ENCODE data around the gene PPP2R1B. TPM values are rescaled to one million over a fixed set of nuclear protein-coding genes. Genes with fewer than 3 reads are reported as not detected.
"Not testable (repeated sequence)": the region's sequence is repeated elsewhere in the genome, so short reads cannot be mapped to it uniquely, and the experiment has no call there.

PPP2R1B gene
- polyA plus RNA-seq, 1 donor (not counting 4 experiments of a cell fraction or from before 2014, with no cell fraction given), result 33.6 TPM

DNA sequence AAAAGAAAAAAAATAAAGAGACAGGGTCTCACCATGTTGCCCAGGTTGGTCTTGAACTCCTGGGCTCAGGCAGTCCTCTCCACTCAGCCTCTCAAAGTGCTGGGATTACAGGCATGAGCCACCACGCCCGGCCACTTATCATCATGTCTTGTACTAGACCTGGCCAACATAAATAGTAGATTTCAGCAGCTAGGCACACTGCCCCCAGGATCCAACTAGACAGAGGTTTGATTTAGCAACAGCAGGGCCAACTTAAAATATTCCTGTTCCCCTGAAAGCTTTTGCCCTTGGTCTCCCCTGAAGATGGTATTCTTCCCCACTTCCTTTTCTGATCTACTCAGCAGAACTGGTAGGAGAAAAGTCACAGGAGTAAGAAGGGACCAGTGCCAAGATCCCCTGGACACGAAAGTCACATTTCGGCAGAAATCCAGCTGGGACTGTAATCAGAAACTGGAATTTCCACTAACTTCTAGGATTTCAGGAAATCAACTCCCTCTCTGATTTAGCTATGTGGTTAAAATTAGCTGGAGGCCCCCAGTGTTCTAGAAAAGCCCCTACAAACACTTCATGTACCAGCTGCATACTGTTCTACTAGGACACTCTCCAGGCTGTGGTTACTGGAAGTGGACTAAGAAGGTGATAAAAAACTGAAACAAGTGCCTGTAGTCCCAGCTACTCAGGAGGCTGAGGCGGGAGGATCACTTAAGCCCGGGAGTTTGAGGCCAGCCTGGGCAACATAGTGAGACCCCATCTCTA, 8.9 kb upstream of the PPP2R1B start:
- dilution Hi-C loops (cut with MboI; ENCODE audit: extremely low pct_ligation_motif_present, low sequenced_read_pairs), result no loop called here
- Histone ChIP-seq H3K27ac (ENCODE audit: control insufficient read depth, insufficient read depth, low read length) (no peak overlapping the region), H2AFZ (ENCODE audit: control insufficient read depth, low read length) (no peak overlapping the region), H3K36me3 (ENCODE audit: control insufficient read depth in 2 of 2, extremely low read depth in 1 of 2, insufficient read depth in 2 of 2, low read length in 2 of 2) (no peaks in the 10 kb centered on the region), H3K79me2 (ENCODE audit: control insufficient read depth, insufficient read depth, low read length) (no peaks in the 10 kb centered on the region), H3K4me3 (ENCODE audit: control insufficient read depth in 2 of 3, extremely low read depth in 1 of 3, insufficient read depth in 2 of 3, low read depth in 1 of 3, low read length in 3 of 3) (no peak overlapping the region), H3K9ac (ENCODE audit: control insufficient read depth, extremely low read depth, insufficient read depth, low read length) (no peak overlapping the region), H3K9me3 (ENCODE audit: control insufficient read depth, low read depth, low read length) (no peaks in the 10 kb centered on the region), H4K20me1 (ENCODE audit: control insufficient read depth, extremely low read depth, insufficient read depth, low read length) (no peaks in the 10 kb centered on the region), H3K27me3 (ENCODE audit: control insufficient read depth, extremely low read depth, insufficient read depth, low read length) (no peaks in the 10 kb centered on the region), H3K4me2 (ENCODE audit: control insufficient read depth, extremely low read depth, insufficient read depth, low read depth, low read length) (no peak overlapping the region), H3K9me1 (ENCODE audit: control insufficient read depth, extremely low read depth, insufficient read depth, low read length) (no peaks in the 10 kb centered on the region), H3K4me1 (ENCODE audit: control insufficient read depth, extremely low read depth, insufficient read depth, low read length) (peaks cover 3% of the 10 kb centered on the region)
- TF ChIP-seq EZH2 (IDR thresholded peaks at IDR 0.05; ENCODE audit: low read length), result no peak
- TF ChIP-seq, protein P1, sequence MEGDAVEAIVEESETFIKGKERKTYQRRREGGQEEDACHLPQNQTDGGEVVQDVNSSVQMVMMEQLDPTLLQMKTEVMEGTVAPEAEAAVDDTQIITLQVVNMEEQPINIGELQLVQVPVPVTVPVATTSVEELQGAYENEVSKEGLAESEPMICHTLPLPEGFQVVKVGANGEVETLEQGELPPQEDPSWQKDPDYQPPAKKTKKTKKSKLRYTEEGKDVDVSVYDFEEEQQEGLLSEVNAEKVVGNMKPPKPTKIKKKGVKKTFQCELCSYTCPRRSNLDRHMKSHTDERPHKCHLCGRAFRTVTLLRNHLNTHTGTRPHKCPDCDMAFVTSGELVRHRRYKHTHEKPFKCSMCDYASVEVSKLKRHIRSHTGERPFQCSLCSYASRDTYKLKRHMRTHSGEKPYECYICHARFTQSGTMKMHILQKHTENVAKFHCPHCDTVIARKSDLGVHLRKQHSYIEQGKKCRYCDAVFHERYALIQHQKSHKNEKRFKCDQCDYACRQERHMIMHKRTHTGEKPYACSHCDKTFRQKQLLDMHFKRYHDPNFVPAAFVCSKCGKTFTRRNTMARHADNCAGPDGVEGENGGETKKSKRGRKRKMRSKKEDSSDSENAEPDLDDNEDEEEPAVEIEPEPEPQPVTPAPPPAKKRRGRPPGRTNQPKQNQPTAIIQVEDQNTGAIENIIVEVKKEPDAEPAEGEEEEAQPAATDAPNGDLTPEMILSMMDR (optimal IDR thresholded peaks at IDR 0.05 in 1 of 3, IDR thresholded peaks at IDR 0.05 in 1 of 3, conservative IDR thresholded peaks at IDR 0.05 in 1 of 3; ENCODE audit: extremely low read depth in 1 of 3, insufficient read depth in 2 of 3, low read length in 3 of 3), result no peak
- FAIRE-seq (no peak), DNase-seq (ENCODE audit: low read depth, low spot score) (no peak)

DNA sequence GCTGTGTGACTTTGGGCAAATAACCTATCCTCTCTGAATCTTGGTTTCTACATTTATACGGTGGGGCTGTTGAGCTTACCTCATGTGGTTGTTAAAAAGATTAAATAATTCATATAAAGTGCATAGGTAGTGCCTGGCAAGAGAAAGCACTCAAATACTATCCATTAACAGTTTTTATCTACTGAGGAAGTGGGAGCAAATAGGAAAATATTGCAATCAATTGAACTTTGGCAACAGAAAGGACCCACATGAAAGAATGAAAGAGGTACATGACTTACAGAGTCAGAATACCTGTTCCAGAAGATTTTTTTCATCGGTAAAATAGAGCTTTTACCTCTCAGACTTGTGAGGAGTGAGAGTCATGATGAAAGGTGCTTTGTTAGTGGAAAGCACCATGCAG, 6.3 kb upstream of the PPP2R1B start:
- Histone ChIP-seq H3K9me3 (ENCODE audit: control insufficient read depth, low read depth, low read length) (no peaks in the 10 kb centered on the region), H3K9ac (ENCODE audit: control insufficient read depth, extremely low read depth, insufficient read depth, low read length) (no peak overlapping the region), H3K4me2 (ENCODE audit: control insufficient read depth, extremely low read depth, insufficient read depth, low read depth, low read length) (no peak overlapping the region), H4K20me1 (ENCODE audit: control insufficient read depth, extremely low read depth, insufficient read depth, low read length) (no peaks in the 10 kb centered on the region), H3K27ac (ENCODE audit: control insufficient read depth, insufficient read depth, low read length) (no peak overlapping the region), H3K4me1 (ENCODE audit: control insufficient read depth, extremely low read depth, insufficient read depth, low read length) (peaks cover 3% of the 10 kb centered on the region), H2AFZ (ENCODE audit: control insufficient read depth, low read length) (no peak overlapping the region), H3K79me2 (ENCODE audit: control insufficient read depth, insufficient read depth, low read length) (no peaks in the 10 kb centered on the region), H3K4me3 (ENCODE audit: control insufficient read depth in 2 of 3, extremely low read depth in 1 of 3, insufficient read depth in 2 of 3, low read depth in 1 of 3, low read length in 3 of 3) (no peak overlapping the region), H3K36me3 (ENCODE audit: control insufficient read depth in 2 of 2, extremely low read depth in 1 of 2, insufficient read depth in 2 of 2, low read length in 2 of 2) (no peaks in the 10 kb centered on the region), H3K27me3 (ENCODE audit: control insufficient read depth, extremely low read depth, insufficient read depth, low read length) (no peaks in the 10 kb centered on the region), H3K9me1 (ENCODE audit: control insufficient read depth, extremely low read depth, insufficient read depth, low read length) (no peaks in the 10 kb centered on the region)
- dilution Hi-C loops (cut with MboI; ENCODE audit: extremely low pct_ligation_motif_present, low sequenced_read_pairs), result no loop called here
- DNase-seq (ENCODE audit: low read depth, low spot score), result no peak
- FAIRE-seq, result no peak
- TF ChIP-seq, protein P1 (optimal IDR thresholded peaks at IDR 0.05 in 1 of 3, IDR thresholded peaks at IDR 0.05 in 1 of 3, conservative IDR thresholded peaks at IDR 0.05 in 1 of 3; ENCODE audit: extremely low read depth in 1 of 3, insufficient read depth in 2 of 3, low read length in 3 of 3), result no peak
- no peak for TF ChIP-seq EZH2 (IDR thresholded peaks at IDR 0.05; ENCODE audit: low read length)

DNA sequence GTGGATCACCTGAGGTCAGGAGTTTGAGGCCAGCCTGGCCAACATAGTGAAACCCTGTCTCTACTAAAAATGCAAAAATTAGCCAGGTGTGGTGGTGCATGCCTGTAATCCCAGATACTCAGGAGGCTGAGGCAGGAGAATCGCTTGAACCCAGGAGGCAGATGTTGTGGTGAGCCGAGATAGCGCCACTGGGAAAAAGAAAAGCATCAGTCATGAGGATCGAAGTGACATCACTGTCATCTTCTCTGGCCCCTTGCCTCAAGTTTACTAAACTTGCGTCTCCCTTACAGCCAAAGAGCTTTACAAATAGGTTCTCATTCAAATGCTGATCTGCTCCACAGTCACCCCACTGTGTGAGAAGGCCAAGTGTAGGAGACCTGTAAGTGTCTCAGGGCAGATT, 5.0 kb upstream of the PPP2R1B start:
- H3K79me2 ChIP-seq (ENCODE audit: control insufficient read depth, insufficient read depth, low read length); H3K4me2 ChIP-seq (ENCODE audit: control insufficient read depth, extremely low read depth, insufficient read depth, low read depth, low read length); H3K27ac ChIP-seq (ENCODE audit: control insufficient read depth, insufficient read depth, low read length); H3K4me3 ChIP-seq (ENCODE audit: control insufficient read depth in 2 of 3, extremely low read depth in 1 of 3, insufficient read depth in 2 of 3, low read depth in 1 of 3, low read length in 3 of 3); dilution Hi-C loops (cut with MboI; ENCODE audit: extremely low pct_ligation_motif_present, low sequenced_read_pairs); H3K27me3 ChIP-seq (ENCODE audit: control insufficient read depth, extremely low read depth, insufficient read depth, low read length); H3K9ac ChIP-seq (ENCODE audit: control insufficient read depth, extremely low read depth, insufficient read depth, low read length); H3K36me3 ChIP-seq (ENCODE audit: control insufficient read depth in 2 of 2, extremely low read depth in 1 of 2, insufficient read depth in 2 of 2, low read length in 2 of 2); H2AFZ ChIP-seq (ENCODE audit: control insufficient read depth, low read length); H3K9me3 ChIP-seq (ENCODE audit: control insufficient read depth, low read depth, low read length); FAIRE-seq; DNase-seq (ENCODE audit: low read depth, low spot score); H4K20me1 ChIP-seq (ENCODE audit: control insufficient read depth, extremely low read depth, insufficient read depth, low read length); H3K9me1 ChIP-seq (ENCODE audit: control insufficient read depth, extremely low read depth, insufficient read depth, low read length); H3K4me1 ChIP-seq (ENCODE audit: control insufficient read depth, extremely low read depth, insufficient read depth, low read length): not testable (repeated sequence)
